DMS 273 (cell line): Measurements from ENCODE around the gene HLCS.
A peak's percentile ranks its signal among the peaks of the same experiment; 100 is the strongest.
"Not testable (repeated sequence)": the region's sequence is repeated elsewhere in the genome, so short reads cannot be mapped to it uniquely, and the experiment has no call there.

Experiments
- DNase-seq: peaks from one replicate; lab custom pipeline; 2025; ENCODE audit not compliant: unreplicated experiment; lab: John Stamatoyannopoulos, UW

Gene HLCS

GRCh38 chr21:36959020-36959835, 7.2 kb downstream of the HLCS start:
- DNase-seq: no peak

DNA sequence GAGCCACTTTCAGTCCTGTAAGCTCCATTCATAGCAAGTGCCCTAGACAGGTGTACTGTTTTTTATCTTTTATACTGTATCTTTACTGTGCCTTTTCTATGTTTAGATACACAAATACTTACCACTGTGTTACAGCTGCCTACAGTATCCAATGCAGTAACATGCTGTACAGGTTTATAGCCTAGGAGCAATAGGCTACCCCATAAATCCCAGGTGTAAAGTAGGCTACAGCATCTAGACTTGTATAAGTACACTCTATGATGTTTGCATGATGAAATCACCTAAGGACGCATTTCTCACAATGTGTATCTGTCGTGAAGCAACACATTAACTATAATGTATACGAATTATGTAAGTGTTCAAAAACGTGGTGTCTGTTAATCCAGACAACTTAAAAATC, 10.7 kb downstream of the HLCS start:
- no peak for DNase-seq

DNA sequence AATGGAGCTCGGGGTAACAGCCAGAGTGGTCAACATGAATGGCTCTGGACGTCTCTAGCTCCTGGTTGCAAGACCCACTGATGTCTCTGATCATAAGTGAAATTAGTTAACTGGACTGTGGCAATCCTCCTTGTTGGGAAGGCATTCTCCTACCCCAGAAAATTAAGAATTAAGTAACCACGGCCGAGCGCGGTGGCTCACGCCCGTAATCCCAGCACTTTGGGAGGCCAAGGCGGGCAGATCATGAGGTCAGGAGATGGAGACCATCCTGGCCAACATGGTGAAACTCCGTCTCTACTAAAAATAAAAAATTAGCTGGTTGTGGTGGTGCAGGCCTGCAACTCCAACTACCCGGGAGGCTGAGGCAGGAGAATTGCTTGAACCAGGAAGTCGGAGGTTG, 14.1 kb downstream of the HLCS start:
- not testable (repeated sequence) for DNase-seq

- peak; percentile 46 for DNase-seq
Measured at GRCh38 chr21:36949171-36950141, 17.0 kb downstream of the HLCS start.

DNA sequence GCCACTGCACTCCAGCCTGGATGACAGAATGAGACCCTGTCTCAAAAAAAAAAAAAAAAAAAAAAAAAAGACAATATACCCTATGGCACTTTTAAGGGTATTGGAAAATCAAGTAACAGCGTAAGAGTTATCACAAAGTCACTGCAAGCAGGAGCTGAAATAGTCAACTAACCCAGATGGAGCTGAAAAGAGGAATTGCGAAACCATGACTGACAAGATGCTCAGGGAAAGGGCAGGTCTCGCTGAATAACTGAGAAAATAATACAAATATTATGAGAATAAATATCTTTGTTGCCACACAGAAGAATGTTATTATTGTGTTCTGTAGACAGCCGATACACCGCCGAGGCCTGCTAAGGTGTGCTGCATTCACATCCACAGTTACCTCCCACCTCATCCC, 17.8 kb downstream of the HLCS start:
- DNase-seq: no peak

- no peak for DNase-seq
Measured at GRCh38 chr21:36946949-36947356, 19.5 kb downstream of the HLCS start.

DNA sequence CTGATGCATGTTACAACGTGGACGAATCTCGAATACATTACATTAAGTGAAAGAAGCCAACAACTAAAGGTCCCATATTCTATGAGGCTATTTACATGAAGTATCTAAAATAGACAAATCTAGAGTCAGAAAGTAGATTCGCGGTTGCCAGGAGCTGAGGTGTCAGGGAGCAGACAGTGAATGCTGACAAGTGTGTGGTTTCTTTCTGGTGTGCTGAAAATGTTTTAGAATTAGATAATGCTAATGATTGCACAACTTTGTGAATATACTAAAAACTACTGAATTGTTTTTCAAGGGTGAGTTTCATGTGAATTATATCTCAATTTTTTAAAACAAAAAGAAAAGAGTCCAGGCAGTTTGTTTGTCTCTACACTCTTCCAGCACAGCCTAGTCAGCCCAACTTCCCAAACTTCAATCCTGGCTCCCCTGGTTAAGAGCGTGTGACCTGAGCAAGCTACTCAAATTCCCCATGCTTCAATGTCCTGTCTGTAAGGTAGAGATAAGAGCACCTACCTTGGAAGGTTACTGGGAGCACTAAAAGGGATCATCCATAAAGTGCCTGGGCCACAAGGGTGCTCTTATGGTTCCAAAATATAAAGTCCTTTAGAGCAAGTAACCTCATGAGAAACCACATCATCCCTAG, 20.9 kb downstream of the HLCS start:
- no peak for DNase-seq

GRCh38 chr21:36936361-36937135, 29.9 kb downstream of the HLCS start:
- DNase-seq: no peak

DNA sequence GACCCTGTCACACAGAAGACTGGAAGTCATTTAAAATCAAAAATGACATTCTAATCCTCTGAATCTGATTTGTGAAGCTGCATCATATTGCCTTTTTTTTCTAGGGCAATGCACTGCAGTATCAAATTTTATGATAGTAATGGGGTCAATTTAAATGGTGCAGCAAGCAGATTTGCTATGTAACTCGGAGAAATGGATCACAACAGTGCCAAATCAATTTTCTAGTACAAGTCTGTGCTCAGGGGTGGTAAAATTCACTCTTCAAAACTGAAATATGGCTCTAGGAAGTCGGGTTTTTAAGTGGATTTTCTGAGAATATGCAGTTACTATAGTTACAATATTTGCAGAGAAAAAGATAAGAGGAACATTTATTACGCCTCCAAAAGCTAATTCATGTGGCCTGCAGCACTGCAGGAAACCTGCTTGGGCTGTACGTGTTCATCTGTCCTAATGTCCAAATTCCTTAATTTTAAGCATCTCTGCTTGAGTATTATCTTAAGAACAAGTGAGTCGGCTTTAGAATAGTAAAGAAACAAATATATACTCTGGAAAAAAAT, 31.5 kb downstream of the HLCS start:
- DNase-seq: no peak

- DNase-seq: no peak
Measured at GRCh38 chr21:36932161-36932816, 34.2 kb downstream of the HLCS start.

DNA sequence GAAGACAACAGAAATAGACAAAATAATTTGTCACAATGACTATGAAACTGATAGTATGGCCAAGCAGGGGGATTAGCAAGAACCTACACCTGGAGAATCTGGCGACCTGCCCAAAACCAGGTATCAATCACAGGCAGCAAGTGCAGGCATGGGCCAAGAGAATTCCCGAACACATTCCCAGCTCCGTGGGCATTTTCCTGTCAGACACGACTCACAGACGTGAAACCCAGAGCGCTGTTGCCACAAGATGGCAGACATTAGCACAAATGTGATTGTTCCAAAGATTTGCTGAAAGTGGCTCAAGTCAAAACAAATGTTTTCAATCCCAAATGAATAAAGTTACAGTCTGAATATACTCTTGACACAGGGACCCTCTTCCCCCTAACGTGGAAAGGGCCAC, 36.8 kb downstream of the HLCS start:
- DNase-seq: peak; percentile 7

DNA sequence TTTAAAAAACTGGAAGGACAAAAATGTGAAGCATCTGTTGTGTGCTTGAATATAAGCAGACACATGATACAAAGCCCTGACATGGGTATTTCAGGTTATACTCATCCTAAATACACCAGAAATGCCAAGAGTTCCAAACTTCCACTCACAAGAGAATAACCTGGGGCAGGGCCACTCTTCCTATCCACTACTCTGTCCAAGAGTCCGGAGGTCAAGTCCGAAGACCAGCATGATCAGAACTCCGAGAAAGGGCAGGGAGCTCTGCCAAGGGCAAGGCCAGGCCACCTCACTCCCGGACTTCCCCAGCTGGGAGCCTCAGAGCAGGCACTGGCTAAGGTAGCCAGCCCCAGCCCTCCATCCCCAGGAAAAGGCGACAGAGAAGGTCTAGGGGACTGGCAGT, 37.5 kb downstream of the HLCS start:
- DNase-seq: no peak

DNA sequence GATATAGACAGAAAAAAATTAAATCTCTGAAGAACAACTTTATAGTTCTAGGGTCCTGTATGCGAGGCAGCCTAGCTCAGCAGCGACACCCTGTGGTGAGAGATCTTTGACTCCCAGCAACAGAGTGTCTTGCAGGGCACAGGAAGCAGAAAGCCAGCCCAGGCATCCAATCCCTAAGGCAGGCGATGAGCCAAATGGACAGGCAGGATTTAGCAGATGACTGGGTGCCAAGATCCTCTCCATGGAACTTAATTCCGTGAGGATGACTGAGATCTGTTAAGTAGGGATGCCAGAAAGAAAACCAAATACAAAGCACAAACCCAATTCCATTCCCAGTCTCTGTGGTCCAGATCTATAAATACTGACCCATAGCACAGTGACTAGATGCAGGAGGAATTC, 38.8 kb downstream of the HLCS start:
- peak; percentile 86 for DNase-seq

DNA sequence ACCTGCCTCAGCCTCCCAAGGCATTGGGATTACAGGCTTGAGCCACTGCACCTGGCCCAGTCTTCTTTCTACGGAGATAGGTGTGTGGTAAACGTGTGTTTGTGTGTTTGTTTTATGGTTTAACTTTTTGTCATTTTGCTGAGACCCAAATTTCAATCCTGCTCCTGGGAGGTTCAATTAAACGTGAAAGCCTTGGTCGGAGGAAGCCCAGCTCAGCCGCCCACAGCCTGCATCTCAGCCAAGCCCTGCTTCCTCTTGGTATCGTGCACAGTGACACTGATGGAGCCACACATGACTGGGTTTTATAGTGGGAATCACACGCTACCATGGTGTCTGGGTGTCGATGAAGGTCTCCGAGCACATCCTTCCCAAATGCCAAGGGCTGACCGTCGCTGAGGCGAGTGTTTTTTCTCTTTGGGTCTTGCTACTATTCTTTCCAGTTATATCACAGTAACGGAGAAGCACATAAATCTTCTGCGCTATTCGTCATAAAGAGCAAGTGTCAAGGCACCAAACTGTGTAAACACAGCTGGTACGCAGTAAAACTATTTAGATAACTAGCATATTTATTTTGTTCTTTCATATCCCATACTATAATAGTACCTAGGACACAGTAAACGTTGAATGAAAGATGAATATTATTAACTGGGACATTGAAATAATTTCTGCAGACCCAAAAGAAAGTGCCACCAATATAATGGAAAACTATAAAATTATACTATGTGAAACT, 39.3 kb downstream of the HLCS start:
- DNase-seq: no peak

GRCh38 chr21:36923270-36923669, 43.2 kb downstream of the HLCS start:
- no peak for DNase-seq

GRCh38 chr21:36922861-36923260, 43.6 kb downstream of the HLCS start:
- DNase-seq: no peak

DNA sequence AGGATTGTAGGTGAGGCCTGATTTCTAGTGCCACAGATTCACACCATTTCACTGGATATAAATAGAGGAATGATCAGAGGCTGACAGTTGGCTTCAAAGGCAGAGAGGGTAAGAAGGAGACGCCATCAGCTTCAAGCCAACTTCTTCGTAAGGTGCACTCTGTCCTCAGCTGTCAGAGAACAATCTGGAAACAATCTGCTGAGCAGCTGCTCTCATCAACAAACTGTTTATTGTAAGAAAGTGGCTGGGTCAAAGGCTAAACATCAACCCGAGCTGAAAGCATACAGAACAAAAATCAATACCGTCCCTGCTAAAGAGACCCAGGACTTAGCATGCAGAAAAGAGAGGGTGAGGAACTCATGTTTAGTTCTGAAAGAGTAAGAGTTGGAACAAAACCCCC, 48.2 kb downstream of the HLCS start:
- DNase-seq: no peak

DNA sequence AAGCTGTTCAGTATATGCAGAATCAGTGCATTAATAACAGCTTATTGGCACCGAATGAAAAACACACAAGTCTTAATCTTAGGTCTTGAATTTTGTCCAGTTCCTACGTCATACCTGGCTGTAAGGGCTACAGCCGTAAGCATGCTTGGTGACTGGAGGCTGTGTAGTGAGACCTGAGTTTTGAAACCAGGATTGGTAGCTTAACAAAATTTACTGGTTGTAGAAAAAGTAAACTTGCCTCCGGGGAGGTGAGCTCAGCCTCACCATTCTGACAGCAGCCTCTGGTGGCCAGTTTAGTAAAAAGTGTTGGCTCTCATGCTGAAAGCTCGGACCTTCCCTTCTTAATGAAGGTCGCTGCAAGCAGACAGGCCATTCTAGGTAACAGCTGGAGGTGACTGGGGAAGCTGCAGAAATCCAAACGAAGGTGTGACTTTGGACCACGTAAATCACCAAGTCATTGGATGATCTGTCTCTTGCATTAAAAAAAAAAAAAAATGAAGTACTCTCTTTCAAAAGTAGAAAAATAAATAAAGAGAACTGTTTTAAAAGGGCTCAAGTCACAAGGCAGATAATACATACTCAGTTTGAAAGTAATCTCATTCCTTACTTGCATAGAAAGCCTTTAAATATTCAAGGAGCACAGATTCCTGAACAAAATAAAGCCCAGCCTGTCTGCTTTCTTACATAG, 48.9 kb downstream of the HLCS start:
- DNase-seq: peak; percentile 42

GRCh38 chr21:36916718-36917117, 49.8 kb downstream of the HLCS start:
- DNase-seq: no peak
